ENCODE measurements around the gene DDAH1.

GRCh38 chr1:85427331-85427730, 37.6 kb downstream of the DDAH1 start:
- no peak for TF ChIP-seq EP300 (IDR thresholded peaks at IDR 0.05; ENCODE audit: borderline replicate concordance in 1 of 2, low read depth in 2 of 2, low read length in 2 of 2)
- no peak for TF ChIP-seq CTCF (IDR thresholded peaks at IDR 0.05; ENCODE audit: control extremely low read depth in 1 of 3, insufficient read depth in 1 of 3, low read depth in 1 of 3, low read length in 3 of 3)
- TF ChIP-seq POLR2AphosphoS5 (IDR thresholded peaks at IDR 0.05; ENCODE audit: low read depth, low read length): no peak
- no peak for TF ChIP-seq POLR2A (IDR thresholded peaks at IDR 0.05; ENCODE audit: control extremely low read depth in 1 of 2, low read depth in 2 of 2, low read length in 2 of 2)
- TF ChIP-seq ASH2L (IDR thresholded peaks at IDR 0.05; ENCODE audit: low read length): no peak
